Osteoblast (primary cell): ENCODE measurements around the gene PRSS21. TPM values are rescaled to one million over a fixed set of nuclear protein-coding genes. Genes with fewer than 3 reads are reported as not detected.
A peak's percentile ranks its signal among the peaks of the same experiment; 100 is the strongest.

Experiments
- DNase-seq: peaks from one replicate; pipeline ENCODE4 v3.0.0; 2011; ENCODE audit warnings: low spot score, mixed read lengths; ENCODE audit not compliant: insufficient read length; ENCODE audit errors: missing footprints
- H2AFZ ChIP-seq: 2 replicates; pipeline ENCODE4 v1.6.0; 2011; ENCODE audit warnings: mild to moderate bottlenecking, low read length
- H3K27ac ChIP-seq: 2 replicates; pipeline ENCODE4 v1.5.1; 2011; ENCODE audit warnings: mild to moderate bottlenecking, low read depth, low read length, moderate library complexity
- H3K27me3 ChIP-seq: 2 replicates; pipeline ENCODE4 v1.6.0; 2012; ENCODE audit warnings: mild to moderate bottlenecking, control low read depth, inconsistent platforms, low read length, moderate library complexity; ENCODE audit not compliant: insufficient read depth
- H3K36me3 ChIP-seq: 2 replicates; pipeline ENCODE4 v1.5.1; 2011; ENCODE audit warnings: mild to moderate bottlenecking, low read length, control low read depth, moderate library complexity; ENCODE audit not compliant: insufficient read depth
- H3K4me1 ChIP-seq: 2 replicates; pipeline ENCODE4 v1.5.1; 2011; ENCODE audit warnings: mild to moderate bottlenecking, low read length, control low read depth, moderate library complexity; ENCODE audit not compliant: insufficient read depth
- H3K4me2 ChIP-seq: 2 replicates; pipeline ENCODE4 v1.6.0; 2011; ENCODE audit warnings: mild to moderate bottlenecking, low read length; ENCODE audit not compliant: insufficient read depth
- H3K4me3 ChIP-seq: fragments of 200-600 bp; sonication (generic); 3 replicates; pipeline ENCODE4 v1.5.1; 2012; ENCODE audit warnings: mild to moderate bottlenecking, low read length, inconsistent platforms; ENCODE audit not compliant: insufficient read depth
- H3K79me2 ChIP-seq: 2 replicates; pipeline ENCODE4 v1.6.0; 2012; ENCODE audit warnings: mild to moderate bottlenecking, low read length, control low read depth, inconsistent platforms; ENCODE audit not compliant: insufficient read depth
- H3K9me3 ChIP-seq: 2 replicates; pipeline ENCODE4 v1.5.1; 2011; ENCODE audit warnings: low read depth, low read length, control low read depth
- H4K20me1 ChIP-seq: 2 replicates; pipeline ENCODE4 v1.6.0; 2012; ENCODE audit warnings: mild to moderate bottlenecking, low read length, control low read depth; ENCODE audit not compliant: insufficient read depth
- small RNA-seq: library from RNA; depleted of rRNA; stranded (forward); fragments of <200 nt; gene quantifications from one replicate; pipeline ENCODE3, GENCODE V24; 2012
- total RNA-seq: library from RNA; depleted of rRNA; stranded (reverse); fragments of >200 nt; gene quantifications from 2 replicates; pipeline ENCODE4 v1.2.3, GENCODE V29; 2012
- TF ChIP-seq, protein P1 (sequence below): IDR thresholded peaks from 2 replicates; pipeline ENCODE4 v1.5.1; 2011; ENCODE audit warnings: mild to moderate bottlenecking, low read depth, low read length, moderate library complexity; ENCODE audit errors: extremely low read depth

Gene PRSS21
- total RNA-seq, 1 donor: not detected

DNA sequence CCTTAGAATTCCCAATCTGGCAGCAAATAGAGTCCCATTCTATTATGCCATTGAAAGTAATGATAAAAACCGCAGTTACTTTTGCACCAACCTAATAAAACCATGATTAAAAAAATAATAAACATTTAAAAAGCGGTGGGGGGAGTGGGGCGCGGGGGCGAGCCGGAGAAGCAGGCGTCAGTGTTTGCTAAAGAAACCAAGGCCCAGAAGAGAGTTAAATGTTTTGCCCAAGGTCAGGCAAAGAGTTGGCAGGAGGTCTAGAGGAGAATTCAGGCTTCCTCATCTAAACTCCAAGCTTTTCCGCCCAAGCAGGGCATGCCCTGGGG lies 50.6 kb downstream of the PRSS21 start:
- TF ChIP-seq, protein P1, sequence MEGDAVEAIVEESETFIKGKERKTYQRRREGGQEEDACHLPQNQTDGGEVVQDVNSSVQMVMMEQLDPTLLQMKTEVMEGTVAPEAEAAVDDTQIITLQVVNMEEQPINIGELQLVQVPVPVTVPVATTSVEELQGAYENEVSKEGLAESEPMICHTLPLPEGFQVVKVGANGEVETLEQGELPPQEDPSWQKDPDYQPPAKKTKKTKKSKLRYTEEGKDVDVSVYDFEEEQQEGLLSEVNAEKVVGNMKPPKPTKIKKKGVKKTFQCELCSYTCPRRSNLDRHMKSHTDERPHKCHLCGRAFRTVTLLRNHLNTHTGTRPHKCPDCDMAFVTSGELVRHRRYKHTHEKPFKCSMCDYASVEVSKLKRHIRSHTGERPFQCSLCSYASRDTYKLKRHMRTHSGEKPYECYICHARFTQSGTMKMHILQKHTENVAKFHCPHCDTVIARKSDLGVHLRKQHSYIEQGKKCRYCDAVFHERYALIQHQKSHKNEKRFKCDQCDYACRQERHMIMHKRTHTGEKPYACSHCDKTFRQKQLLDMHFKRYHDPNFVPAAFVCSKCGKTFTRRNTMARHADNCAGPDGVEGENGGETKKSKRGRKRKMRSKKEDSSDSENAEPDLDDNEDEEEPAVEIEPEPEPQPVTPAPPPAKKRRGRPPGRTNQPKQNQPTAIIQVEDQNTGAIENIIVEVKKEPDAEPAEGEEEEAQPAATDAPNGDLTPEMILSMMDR: no peak
- Histone ChIP-seq H3K9me3 (no peaks in the 10 kb centered on the region), H3K27me3 (no peaks in the 10 kb centered on the region), H3K79me2 (no peaks in the 10 kb centered on the region), H2AFZ (peak overlapping the region; percentile 99), H4K20me1 (no peaks in the 10 kb centered on the region), H3K36me3 (no peaks in the 10 kb centered on the region), H3K4me2 (peak overlapping the region; percentile 99), H3K4me3 (peak overlapping the region; percentile 81), H3K27ac (peak overlapping the region; percentile 95), H3K4me1 (peaks cover 6% of the 10 kb centered on the region)
- DNase-seq: no peak

DNA sequence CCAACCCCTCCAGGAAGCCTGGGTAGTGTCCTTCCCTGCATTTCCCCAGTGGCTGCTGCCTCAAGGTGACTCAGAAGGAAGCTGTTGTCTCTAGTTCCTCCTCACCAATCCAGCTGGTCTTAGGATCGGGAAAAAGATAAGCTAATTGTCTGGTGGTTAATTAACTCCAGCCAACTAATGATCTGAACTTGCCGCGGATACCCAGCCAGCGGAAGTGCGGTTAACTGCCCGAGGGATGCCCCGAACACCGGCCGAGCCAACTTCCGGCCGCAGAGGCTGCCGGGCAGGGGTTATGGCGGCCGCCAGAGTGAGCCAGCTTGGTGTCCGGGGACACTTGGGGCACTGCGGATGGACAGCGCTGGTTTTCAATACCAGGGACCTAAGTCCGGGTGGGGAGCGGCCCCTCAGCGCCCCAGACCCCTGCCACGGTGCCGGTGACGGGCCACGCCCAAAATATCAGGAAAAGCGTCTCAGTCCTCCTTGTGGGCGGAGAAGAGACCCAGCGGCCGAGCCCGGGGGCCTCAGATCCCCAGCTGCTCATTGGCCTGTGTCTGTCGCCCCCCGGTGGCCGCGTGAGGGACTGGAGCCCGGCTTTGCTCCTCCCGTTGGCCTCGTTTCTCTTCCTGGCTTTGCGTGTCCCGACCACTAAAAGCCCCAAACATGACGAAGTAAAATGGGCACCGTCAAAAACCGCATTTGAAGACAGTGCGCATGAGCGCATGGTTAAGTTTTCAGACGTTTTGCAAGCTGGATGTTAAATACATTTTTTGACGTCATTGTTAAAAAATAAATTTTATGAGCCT lies 51.2 kb downstream of the PRSS21 start:
- Histone ChIP-seq H2AFZ (peak overlapping the region; percentile 99), H4K20me1 (no peaks in the 10 kb centered on the region), H3K27ac (peak overlapping the region; percentile 95), H3K4me2 (peak overlapping the region; percentile 99), H3K9me3 (no peaks in the 10 kb centered on the region), H3K27me3 (no peaks in the 10 kb centered on the region), H3K36me3 (no peaks in the 10 kb centered on the region), H3K79me2 (no peaks in the 10 kb centered on the region), H3K4me1 (peaks cover 6% of the 10 kb centered on the region), H3K4me3 (peak overlapping the region; percentile 81)
- TF ChIP-seq, protein P1: peak; percentile 98
- DNase-seq: peak; percentile 98

Small RNA genes lying within 50 kb of the gene (small RNA-seq; reads per million reads assigned to genes)
- gene SNORA3C: 0.82 reads per million, percentile 14 among the genes with 10 or more reads in this experiment

Other genes with a start within 250 kb of the PRSS21 start
- 19.2 and 21.7 TPM in 2 replicates for gene KCTD5, start 134.7 kb upstream of the PRSS21 start, total RNA-seq
- gene PRSS27, start 97.0 kb upstream of the PRSS21 start, total RNA-seq: 1.5 and 2.5 TPM in 2 replicates
- gene SRRM2, start 64.6 kb upstream of the PRSS21 start, total RNA-seq: 56.8 and 62.2 TPM in 2 replicates
- gene ELOB, start 40.0 kb upstream of the PRSS21 start, total RNA-seq: 173 and 195 TPM in 2 replicates
- gene PRSS33, start 29.7 kb upstream of the PRSS21 start, total RNA-seq: not detected in 2 replicates
- not detected in 2 replicates for gene PRSS41, start 18.8 kb upstream of the PRSS21 start, total RNA-seq
- 0.88 and 1.4 TPM in 2 replicates for gene ZG16B, start 13.1 kb downstream of the PRSS21 start, total RNA-seq
- gene PRSS22, start 40.9 kb downstream of the PRSS21 start, total RNA-seq: not detected in 2 replicates
- 38.7 and 43.6 TPM in 2 replicates for gene FLYWCH2, start 66.0 kb downstream of the PRSS21 start, total RNA-seq
- gene FLYWCH1, start 94.7 kb downstream of the PRSS21 start, total RNA-seq: 48.3 and 56.5 TPM in 2 replicates
- not detected in 2 replicates for gene KREMEN2, start 147.0 kb downstream of the PRSS21 start, total RNA-seq
- 1.5 and 1.8 TPM in 2 replicates for gene PAQR4, start 152.1 kb downstream of the PRSS21 start, total RNA-seq
- 1.4 and 2.1 TPM in 2 replicates for gene PKMYT1, start 163.2 kb downstream of the PRSS21 start, total RNA-seq
- not detected in 2 replicates for gene CLDN9, start 195.7 kb downstream of the PRSS21 start, total RNA-seq
- under 0.01 TPM in 1 of 2 replicates, not detected in the other for gene CLDN6, start 200.9 kb downstream of the PRSS21 start, total RNA-seq
- gene TNFRSF12A, start 203.1 kb downstream of the PRSS21 start, total RNA-seq: 143 and 159 TPM in 2 replicates
- gene HCFC1R1, start 206.7 kb downstream of the PRSS21 start, total RNA-seq: 20.3 and 21.2 TPM in 2 replicates
- 21.8 and 23.5 TPM in 2 replicates for gene THOC6, start 206.8 kb downstream of the PRSS21 start, total RNA-seq
- 0.29 TPM in 1 of 2 replicates, not detected in the other for gene BICDL2, start 219.7 kb downstream of the PRSS21 start, total RNA-seq
- under 0.01 TPM in 1 of 2 replicates, not detected in the other for gene MMP25, start 229.3 kb downstream of the PRSS21 start, total RNA-seq
- 0.72 TPM in 1 of 2 replicates, not detected in the other for gene IL32, start 248.4 kb downstream of the PRSS21 start, total RNA-seq